MV-4-11 (cell line): ENCODE measurements around the gene PLEKHH2.
"Not testable (repeated sequence)": the region's sequence is repeated elsewhere in the genome, so short reads cannot be mapped to it uniquely, and the experiment has no call there.

Source experiments
- DNase-seq: peaks from one replicate; lab custom pipeline; 2025; lab: John Stamatoyannopoulos, UW

The PLEKHH2 gene

GRCh38 chr2:43637030-43637803, at the start of gene PLEKHH2:
TSS of gene PLEKHH2 (plus strand) at chr2:43637260. CDS start at chr2:43644674, 7,414 bp downstream.
- DNase-seq, result peak; percentile 72

GRCh38 chr2:43592443-43592842, 44.6 kb upstream of the PLEKHH2 start:
- no peak for DNase-seq

- DNase-seq, result no peak
Measured at GRCh38 chr2:43593254-43593653, 43.8 kb upstream of the PLEKHH2 start.

GRCh38 chr2:43594875-43595274, 42.2 kb upstream of the PLEKHH2 start:
- DNase-seq, result no peak

- peak; percentile 99 for DNase-seq
Measured at GRCh38 chr2:43595603-43596412, 41.3 kb upstream of the PLEKHH2 start, which contains the start of gene THADA. TSS of gene THADA (minus strand) at chr2:43596038. CDS start at chr2:43592392, 3,646 bp downstream.

- DNase-seq, result not testable (repeated sequence)
Measured at GRCh38 chr2:43600596-43600995, 36.5 kb upstream of the PLEKHH2 start.

- no peak for DNase-seq
Measured at GRCh38 chr2:43604674-43605073, 32.4 kb upstream of the PLEKHH2 start.

GRCh38 chr2:43605079-43605655, 31.9 kb upstream of the PLEKHH2 start:
- DNase-seq, result peak; percentile 49

- no peak for DNase-seq
Measured at GRCh38 chr2:43605851-43606250, 31.2 kb upstream of the PLEKHH2 start.

GRCh38 chr2:43609290-43609918, 27.7 kb upstream of the PLEKHH2 start:
- DNase-seq, result peak; percentile 15

GRCh38 chr2:43610361-43610760, 26.7 kb upstream of the PLEKHH2 start:
- DNase-seq, result no peak

GRCh38 chr2:43611987-43612894, 24.8 kb upstream of the PLEKHH2 start:
- peak; percentile 65 for DNase-seq

- no peak for DNase-seq
Measured at GRCh38 chr2:43612944-43613343, 24.1 kb upstream of the PLEKHH2 start.

GRCh38 chr2:43616967-43617680, 19.9 kb upstream of the PLEKHH2 start:
- DNase-seq, result no peak

- DNase-seq, result no peak
Measured at GRCh38 chr2:43619511-43619910, 17.5 kb upstream of the PLEKHH2 start.

- peak; percentile 25 for DNase-seq
Measured at GRCh38 chr2:43622931-43623451, 14.1 kb upstream of the PLEKHH2 start.

- no peak for DNase-seq
Measured at GRCh38 chr2:43631618-43632317, 5.3 kb upstream of the PLEKHH2 start.

GRCh38 chr2:43634604-43635306, 2.3 kb upstream of the PLEKHH2 start:
- peak; percentile 66 for DNase-seq

- DNase-seq, result not testable (repeated sequence)
Measured at GRCh38 chr2:43636153-43636552, 907 bp upstream of the PLEKHH2 start.
